LHCN-M2 (cell line): ENCODE data around the gene SLC5A9. TPM values are rescaled to one million over a fixed set of nuclear protein-coding genes. Genes with fewer than 3 reads are reported as not detected.

Experiments
- DNase-seq: peaks from one replicate; pipeline ENCODE4 v3.0.0-alpha.2; 2012; ENCODE audit warnings: low read depth
- polyA plus RNA-seq: library from polyadenylated mRNA; unstranded; fragments of >200 nt; gene quantifications from one replicate; pipeline ENCODE4 v1.2.1, GENCODE V29; 2012; ENCODE audit warnings: missing spikeins
- total RNA-seq: library from RNA; depleted of rRNA; stranded (reverse); fragments of >200 nt; gene quantifications from 2 replicates; pipeline ENCODE4 v1.2.3, GENCODE V29; 2014; rRNA removed

Gene SLC5A9
- not detected in 2 replicates for total RNA-seq
- polyA plus RNA-seq: not detected

DNA sequence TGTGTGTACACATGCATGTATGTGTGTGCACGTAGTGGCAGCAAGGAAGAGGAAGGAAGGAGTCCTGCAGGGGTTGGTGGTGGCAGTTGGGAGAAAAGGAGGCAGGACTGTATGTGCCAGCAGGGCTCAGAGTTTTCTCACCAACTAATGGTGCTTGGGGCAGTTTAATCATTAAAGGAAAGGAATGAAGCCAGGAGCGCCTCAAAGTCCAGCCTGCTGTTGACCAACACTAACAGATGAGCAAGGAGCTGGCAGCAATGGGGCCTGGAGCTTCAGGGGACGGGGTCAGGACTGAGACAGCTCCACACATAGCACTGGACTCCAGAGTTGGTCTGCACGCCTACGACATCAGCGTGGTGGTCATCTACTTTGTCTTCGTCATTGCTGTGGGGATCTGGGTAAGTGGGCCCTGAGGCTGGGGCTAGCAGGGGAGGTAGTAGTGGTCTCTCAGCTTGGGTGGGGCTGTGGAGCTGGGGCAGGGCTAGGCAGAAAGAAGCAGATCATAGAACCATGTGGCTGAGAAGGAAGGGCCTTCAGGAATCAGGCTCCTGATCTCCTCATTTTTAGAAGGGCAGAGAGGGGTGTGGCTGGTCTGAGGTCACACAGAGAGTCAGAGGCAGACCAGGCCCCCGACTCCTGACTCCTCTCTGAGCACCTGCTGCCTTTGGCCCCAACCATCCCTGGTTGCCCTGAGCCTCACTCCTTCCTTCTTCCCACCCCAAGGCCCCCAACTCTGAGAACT is at the start of gene SLC5A9:
SLC5A9 (plus strand) TSS at position 216 of the 742 bp plus-strand sequence; CDS start at position 237, 21 bp downstream.
- DNase-seq: no peak

DNA sequence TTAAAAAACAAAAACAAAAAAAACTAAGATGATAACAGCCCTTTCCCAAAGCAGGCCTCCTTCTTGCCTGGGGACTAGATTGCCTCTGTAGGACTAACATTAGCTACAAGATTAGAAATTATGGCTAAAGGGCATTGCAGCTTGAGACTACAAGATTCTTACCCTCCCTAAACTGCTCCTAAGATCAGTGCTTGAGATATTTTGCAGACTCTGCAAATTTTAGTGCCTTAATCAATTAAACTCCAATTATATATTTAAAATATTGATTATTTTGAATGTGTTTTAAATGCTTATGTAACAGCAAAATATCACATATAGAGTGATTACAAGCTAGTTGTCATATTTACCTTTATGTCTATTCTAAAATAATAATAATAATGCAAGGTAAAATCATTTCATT is 47.4 kb upstream of the SLC5A9 start:
- no peak for DNase-seq

DNA sequence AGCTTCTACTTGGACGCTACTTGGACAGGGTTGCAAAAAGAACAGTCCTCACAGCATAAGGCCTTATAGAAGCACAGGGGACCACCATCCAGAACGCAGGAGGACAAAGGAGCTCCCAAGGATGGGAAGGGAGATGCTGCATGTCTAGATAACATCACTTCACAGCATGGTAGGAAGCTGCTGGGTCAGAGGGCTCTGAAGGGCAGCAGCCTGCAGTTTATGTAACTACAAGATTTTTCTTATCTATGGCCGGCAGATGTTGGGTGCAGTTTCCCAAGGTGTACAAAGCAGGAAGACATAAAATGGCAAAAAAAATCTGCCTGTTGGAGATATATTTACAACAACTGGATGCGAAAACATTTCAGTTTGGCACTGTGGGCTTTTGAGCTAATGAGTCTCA is 45.3 kb upstream of the SLC5A9 start:
- DNase-seq: no peak

DNA sequence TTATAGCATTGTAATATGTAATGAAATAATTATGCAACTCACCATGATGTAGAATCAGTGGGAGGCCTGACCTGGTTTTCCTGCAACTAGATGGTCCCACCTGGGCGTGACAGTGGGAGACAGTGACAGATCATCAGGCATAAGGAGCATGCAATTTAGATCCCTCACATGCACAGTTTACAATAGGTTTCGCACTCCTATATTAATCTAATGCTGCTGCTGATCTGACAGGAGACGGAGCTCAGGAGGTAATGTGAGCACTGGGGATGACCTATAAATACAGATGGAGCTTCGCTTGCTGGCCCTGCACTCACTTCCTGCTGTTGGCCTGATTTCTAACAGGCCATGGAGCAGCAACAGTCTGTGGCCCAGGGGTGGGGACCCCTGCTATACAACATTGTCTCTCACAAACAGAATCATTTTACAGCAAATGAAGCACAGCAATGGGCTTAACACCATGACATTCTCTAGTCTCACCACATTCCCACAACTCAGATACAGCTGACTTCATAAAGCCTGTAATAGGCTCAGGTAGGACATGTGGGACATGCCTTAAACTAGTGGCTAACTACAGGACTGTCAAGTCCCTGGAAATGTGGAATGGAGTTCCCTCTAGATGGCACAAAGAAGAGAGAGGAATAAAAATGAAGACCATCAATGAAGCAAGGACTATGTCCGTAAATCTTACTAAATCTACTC is 40.7 kb upstream of the SLC5A9 start:
- no peak for DNase-seq

DNA sequence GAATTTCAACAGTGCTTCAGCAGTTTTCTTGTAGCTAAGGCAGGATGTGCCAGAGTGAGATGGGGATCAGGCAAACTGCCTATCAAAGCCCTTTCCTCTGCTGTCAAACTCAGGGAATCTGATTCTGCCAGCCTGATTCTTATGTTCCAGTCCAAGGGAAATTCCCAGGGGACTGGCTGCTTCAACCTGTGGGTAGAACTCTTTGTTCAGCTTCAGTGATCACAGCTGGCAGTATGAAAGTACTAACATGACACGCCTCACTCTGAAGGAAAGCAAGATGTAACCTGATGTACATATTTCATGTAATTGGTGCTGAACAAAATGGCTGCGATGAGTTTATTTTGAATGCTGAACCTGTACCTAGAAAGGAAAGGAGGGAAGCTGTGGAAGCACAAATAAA is 40.1 kb upstream of the SLC5A9 start:
- peak; percentile 28 for DNase-seq

DNA sequence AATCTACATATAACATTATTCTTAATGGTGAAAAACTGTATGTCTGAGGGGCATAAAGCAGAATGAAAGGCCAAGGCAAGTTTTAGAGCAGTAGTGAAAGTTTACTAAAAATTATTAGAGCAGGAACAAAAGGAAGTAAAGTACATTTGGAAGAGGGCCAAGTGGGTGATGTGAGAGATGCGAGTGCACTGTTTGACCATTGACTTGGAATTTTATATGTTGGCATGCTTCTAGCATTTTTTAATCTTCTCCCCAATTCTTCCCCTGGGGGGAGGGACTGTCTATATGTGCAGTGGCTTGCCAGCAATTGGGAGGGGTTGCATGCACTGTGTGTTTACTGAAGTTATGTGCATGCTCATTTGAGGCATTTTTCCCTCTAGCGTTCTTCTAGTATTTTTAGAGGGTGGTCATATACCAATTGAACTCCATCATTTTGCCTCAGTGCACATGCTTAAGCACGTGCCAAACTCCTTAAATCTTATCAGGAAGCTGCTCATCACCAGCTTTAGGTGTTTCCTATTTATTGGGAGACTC is 36.1 kb upstream of the SLC5A9 start:
- no peak for DNase-seq

DNA sequence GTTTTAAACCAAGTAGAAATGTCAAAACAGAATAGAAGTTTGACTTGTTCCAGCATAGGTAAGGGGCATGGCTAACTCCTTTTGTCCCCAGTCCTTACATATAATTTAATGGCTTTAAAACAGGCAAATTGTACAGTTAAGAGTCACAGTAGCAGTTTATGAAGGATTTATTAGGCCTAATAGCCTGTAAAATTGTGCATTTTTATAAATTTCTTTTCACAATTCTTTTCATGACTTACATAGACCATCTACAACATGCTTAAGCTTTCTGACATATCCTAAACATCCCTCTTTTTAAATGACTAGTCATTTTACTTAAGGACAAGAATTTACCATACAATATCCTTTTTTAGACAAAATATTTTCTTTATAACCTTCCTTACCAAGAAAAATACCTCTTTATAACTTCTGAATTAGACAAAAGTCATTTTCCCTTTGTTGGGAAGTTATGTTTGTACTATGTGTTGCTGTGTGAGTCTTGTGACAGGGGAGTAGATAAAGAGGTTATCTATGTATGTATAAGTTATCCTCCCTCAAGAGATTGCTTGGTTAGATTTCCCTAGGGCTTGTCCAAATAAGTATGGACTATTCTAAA is 34.5 kb upstream of the SLC5A9 start:
- DNase-seq: peak; percentile 10

DNA sequence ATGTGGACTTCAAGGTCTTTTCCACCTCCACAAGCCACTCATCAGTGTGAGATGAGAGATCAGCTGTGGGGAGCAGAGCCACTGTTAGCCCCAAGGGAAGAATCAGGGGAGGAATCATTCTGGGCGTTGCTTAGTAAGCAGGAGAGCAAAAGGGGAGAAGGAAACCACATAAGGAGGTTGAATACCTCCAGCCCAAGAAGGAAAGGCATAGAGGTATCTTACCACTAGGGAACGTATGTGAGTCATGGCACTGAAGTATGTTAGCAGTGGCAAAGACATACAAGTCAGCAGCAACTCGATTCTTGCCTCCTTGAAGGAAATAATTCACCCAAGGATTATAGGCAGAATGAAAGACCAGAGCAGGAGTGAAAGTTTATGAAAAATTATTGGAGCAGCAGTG is 31.6 kb upstream of the SLC5A9 start:
- no peak for DNase-seq

DNA sequence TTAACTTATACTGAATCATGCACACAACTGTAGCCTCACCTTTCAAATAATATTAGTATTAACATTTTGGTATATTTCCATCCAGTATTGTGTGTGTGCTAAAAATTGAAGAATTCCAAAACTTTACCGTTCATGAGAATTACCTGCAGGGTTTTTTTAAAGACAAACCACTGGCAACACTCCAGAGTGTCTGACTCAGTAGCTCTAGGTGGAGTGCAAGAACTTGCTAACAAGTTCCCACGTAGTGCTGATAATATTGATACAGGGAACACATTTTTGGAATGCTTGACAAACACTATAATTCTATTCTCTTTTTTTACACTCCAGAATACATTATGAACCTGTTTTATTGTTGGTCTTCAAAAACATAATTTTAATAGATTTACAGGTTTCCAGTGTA is 27.7 kb upstream of the SLC5A9 start:
- no peak for DNase-seq

DNA sequence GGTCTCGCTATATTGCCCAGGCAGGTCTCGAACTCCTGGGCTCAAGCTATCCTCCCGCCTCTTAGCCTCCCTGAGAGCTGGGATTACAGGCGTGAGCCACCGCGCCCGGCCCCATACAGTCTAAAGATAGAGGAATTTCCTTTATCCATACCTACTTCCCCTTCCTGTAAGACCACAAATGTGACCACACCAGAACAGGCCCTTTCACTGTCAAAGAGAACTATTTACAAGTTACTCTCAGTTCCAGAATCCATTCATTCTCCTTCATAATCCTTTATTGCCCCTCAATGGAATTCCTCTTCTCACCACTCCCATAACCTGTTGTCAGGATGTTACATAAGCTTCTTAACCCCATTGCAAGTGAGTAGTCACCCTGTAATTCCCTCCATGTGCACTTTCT is 26.3 kb upstream of the SLC5A9 start:
- no peak for DNase-seq

DNA sequence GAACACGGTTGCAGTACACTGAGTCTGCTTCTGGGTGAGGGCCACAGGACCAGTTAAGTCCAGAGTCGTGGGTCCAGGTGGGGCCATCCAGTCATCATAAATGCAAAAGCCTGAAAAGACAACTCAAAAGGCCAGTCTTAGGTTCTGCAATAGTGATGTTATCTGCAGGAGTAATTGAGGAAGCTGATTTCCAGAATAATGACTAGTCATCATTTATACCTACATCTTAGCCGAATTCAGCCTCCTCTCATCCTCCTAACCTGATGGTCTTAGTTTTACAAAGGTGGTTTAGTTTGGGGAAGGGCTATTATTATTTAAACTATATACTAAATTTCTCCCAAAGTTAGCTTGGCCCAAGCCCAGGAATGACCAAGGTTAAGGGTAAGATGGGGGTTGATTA is 23.5 kb upstream of the SLC5A9 start:
- DNase-seq: no peak

DNA sequence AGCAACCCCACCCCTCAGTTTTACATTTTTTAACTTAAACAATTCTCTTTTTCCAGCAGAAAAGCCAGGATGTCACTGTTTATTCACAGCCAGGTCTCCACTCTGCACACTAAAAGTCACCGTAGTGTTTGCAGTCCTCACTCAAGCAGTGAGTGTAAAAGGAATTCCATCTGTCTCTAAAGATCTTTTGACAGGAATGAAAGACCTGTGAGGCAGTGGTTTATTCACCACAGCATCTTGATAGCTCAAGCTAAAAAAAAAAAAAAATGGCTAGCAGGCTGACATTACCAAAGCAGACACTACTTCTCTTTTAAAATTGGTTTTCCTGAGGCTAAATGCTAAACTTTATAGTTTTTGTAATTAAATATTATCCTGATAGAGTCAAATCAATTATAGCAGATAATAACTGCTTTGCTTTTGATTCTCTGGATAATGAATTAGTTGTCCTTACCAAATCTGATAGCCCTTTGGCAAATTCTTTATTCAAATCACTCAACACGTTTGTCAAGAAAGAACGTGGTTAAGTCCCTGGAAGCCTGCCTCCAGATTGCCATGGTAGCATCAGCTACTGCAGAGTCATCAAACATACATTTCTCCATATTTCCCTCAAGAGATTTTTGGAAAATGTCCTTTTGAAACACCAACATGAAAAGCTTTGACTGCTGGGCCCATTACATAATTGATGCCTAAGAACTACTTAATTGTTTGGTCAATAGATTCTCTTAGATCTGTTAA is 22.2 kb upstream of the SLC5A9 start:
- DNase-seq: peak; percentile 34

DNA sequence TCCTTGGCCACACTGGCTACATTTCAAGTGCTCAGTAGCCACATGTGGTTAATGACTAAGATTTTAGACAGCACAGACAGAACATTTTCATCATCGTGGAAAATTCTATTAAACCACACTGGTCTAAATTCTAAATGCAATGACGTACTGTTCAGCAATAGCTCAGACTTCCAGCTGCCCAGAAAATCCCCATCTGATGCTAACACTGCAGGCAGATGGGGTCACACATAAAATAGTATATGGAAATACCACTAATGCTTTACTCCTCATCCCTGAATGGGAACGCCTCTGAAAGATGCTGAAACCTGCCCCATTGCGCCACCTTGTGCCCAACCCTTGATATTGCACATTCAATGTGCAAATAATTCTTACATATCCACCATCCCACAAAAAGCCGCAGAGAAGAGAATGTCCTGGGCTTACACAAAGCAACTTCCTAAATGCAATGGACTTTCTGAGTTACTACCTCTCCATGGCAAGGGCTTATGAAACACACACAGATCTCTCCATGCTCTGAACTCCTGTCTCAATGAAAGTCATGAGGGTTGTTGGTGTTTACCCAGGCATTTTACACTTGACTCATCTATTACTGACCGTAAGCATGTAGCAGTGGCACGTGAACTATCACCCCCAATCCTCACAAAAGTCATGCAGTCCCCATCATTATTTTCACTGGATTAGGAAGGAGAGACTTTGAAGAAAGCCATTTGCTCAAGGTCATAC is 20.3 kb upstream of the SLC5A9 start:
- peak; percentile 96 for DNase-seq

DNA sequence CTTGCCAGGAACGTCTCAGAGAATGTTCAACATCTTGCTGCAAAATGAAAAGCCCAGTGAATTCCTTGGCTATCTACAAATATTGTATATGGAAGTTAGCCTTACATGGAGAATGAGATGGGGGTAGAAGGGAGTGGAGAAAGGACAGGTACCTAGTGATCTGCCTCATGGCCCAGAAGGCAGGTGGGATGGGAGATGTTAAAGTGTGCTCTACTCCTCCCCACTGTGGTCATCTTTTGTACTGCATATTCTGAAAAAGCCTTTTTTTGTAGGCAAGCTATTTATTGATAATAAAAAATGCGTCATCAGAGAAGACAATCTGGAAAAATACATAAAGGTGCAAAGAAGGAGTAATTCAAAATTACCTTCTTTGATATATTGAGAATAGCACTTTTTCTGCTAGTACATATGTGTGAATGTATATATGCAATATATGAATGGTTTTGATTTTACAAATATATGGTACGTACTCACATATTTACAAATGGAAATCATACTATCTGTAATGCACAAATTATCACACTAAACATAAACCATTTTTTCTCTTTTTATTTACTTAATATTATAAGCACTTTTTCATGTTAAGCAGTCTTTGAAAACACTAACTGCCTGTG is 19.1 kb upstream of the SLC5A9 start:
- peak; percentile 35 for DNase-seq

DNA sequence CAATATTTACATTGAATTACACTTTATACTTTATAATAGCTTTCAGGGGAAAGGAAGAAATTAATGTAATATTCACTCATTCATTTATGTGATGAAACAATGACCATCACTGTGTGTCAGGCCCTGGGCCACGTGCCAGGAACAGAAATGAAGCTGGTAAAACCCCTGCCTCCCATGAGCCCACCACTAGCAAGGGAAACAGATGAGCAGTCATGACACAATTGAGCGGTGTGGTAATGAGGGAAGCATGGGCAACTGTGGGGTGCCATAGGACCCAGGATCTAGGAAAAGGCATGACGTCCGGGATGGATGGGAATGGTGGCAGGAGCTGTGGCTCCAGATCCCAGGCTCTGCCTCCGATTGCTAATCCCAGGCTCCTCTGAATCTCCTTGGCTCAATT is 17.0 kb upstream of the SLC5A9 start:
- no peak for DNase-seq

DNA sequence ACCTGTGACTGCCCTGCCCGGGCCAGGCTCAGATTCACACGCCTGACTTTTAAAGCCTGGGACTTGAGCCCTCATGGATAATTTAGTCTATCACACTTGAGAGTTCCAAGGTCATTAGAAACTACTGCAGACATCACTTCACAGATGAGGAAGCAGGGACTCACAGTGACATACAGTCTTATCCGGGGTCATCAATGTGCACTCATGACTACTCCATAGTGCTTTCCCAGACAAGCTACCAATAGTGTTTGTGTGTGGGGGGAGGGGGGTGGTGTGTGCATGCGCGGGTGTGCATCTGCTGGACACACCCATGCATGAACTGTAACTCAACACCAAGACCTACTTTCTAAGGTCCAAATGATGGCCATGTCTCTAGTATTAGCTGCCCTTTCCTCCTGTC is 16.1 kb upstream of the SLC5A9 start:
- DNase-seq: no peak

DNA sequence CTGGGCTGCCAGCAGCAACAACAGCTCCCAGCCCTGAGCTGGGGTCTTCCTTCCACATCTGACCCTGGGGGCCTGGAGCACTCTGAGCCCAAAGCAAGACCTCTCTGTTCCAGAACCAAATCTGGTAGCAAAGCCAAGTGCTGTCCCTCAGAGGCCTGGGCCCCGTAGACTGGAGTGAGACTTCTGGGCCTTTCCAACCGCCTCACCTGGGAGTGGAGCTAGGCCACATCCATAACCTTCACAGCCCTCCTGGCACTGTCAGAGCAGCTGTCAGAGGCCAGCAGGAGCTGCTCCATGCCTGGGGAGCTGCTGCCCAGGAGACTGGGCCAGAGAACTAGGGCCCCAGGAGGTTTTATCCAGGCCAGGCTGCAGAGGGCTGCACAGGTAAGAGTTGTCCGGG is 15.4 kb upstream of the SLC5A9 start:
- DNase-seq: no peak

DNA sequence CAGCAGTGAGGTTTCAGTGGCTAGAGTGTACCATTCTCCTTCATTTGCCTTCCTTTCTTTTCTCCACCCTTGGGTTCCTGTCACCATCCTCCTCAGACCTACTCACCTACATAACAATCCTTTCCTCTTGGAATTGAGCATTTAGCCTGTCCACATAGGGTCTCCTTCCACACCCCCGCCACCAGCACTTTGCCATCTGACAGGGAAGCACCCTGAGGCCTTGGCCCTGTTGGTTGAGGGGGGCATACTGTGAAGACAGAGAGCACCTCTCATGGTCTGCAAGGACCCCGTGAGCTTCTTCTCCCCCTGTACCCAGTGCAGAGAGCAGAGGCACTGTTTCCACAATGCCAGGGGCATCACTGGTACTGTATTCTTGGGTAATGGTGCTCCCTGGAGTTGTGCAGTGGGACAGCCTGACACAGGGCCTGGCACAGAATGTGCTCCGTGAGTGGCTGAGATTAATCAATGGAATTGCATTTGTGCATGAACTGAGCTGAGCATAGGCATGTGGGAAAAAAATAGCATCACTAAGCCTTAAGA is 14.9 kb upstream of the SLC5A9 start:
- DNase-seq: no peak

DNA sequence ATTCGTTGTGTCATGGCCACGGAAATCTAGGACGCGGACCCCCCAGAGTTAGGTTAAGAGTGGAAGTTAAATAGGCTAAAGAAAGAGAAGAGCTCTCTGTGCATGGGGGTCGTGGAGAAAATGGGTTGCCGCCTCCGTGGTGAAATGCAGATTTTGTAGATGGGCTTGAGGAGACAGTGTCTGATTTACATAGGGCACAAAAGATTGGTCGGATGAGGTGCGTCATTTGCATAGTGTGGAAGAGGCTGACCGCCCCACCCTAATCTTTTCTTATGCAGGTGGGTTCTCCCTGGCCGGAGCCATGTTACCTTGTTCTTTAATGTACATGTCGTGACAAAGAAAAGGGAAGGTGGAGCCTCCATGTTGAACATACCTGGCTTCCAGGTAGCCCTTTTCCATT is 14.3 kb upstream of the SLC5A9 start:
- DNase-seq: no peak

DNA sequence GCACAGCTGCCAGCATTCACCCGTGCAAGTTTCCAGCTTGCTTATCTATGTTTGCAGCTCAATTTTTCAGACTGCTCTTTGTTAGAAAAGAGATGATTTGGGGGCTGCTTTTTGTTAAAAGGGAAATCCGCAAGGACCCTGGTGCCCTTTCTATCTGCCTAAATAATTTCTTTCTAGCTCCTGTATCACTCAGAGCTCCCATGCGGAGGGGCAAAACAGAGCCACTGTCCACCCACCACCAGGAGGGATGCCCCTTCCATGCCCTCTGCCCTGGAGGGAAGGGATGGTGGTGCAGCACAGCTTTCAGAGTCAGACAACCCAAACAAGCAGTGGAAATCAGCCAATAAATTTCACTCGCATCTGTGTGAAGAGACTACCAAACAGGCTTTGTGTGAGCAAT is 13.9 kb upstream of the SLC5A9 start:
- DNase-seq: no peak
